Duodenal mucosa (tissue), 2 donors: Measurements from ENCODE around the gene RAI14.
"Not testable (repeated sequence)": the region's sequence is repeated elsewhere in the genome, so short reads cannot be mapped to it uniquely, and the experiment has no call there.

Experiments
- H3K27ac ChIP-seq: one replicate; pipeline ENCODE4 v1.7.0; 2013; ENCODE audit warnings: low read depth, low read length
- H3K27me3 ChIP-seq, 2 donors: one replicate each; pipeline ENCODE4 v1.7.0; 2013; ENCODE audit warnings: low read length in 2 of 2, control low read depth in 1 of 2; ENCODE audit not compliant: insufficient read depth in 2 of 2, control insufficient read depth in 1 of 2
- H3K36me3 ChIP-seq, 2 donors: one replicate each; pipeline ENCODE4 v1.7.0; 2013; ENCODE audit warnings: low read length in 2 of 2, control low read depth in 1 of 2; ENCODE audit not compliant: insufficient read depth in 2 of 2, control insufficient read depth in 1 of 2
- H3K4me1 ChIP-seq, 2 donors: one replicate each; pipeline ENCODE4 v1.7.0; 2013; ENCODE audit warnings: low read length in 2 of 2, control low read depth in 1 of 2; ENCODE audit not compliant: insufficient read depth in 2 of 2, control insufficient read depth in 1 of 2
- H3K4me3 ChIP-seq, 2 donors: one replicate each; pipeline ENCODE4 v1.7.0; 2013; ENCODE audit warnings: low read length in 2 of 2, low read depth in 1 of 2
- H3K9ac ChIP-seq, 2 donors: one replicate each; pipeline ENCODE4 v1.7.0; 2013; ENCODE audit warnings: low read length in 2 of 2, low read depth in 1 of 2
- H3K9me3 ChIP-seq, 2 donors: one replicate each; pipeline ENCODE4 v1.7.0; 2013; ENCODE audit warnings: low read length in 2 of 2, control low read depth in 1 of 2; ENCODE audit not compliant: control insufficient read depth in 1 of 2

The RAI14 gene

GRCh38 chr5:34738381-34738780 is 82.3 kb downstream of the RAI14 start:
- H3K27ac ChIP-seq = no peak overlapping the region
- H3K9ac ChIP-seq = no peak overlapping the region
- no peaks in the 10 kb centered on the region for H3K4me1 ChIP-seq
- no peak overlapping the region for H3K4me3 ChIP-seq
- no peaks in the 10 kb centered on the region for H3K27me3 ChIP-seq
- no peaks in the 10 kb centered on the region for H3K9me3 ChIP-seq
- H3K36me3 ChIP-seq = no peaks in the 10 kb centered on the region

GRCh38 chr5:34740389-34740806 is 84.3 kb downstream of the RAI14 start:
- no peak overlapping the region for H3K4me3 ChIP-seq
- H3K9me3 ChIP-seq = no peaks in the 10 kb centered on the region
- H3K36me3 ChIP-seq = no peaks in the 10 kb centered on the region
- H3K27me3 ChIP-seq = no peaks in the 10 kb centered on the region
- no peaks in the 10 kb centered on the region for H3K4me1 ChIP-seq
- H3K9ac ChIP-seq = no peak overlapping the region
- no peak overlapping the region for H3K27ac ChIP-seq

DNA sequence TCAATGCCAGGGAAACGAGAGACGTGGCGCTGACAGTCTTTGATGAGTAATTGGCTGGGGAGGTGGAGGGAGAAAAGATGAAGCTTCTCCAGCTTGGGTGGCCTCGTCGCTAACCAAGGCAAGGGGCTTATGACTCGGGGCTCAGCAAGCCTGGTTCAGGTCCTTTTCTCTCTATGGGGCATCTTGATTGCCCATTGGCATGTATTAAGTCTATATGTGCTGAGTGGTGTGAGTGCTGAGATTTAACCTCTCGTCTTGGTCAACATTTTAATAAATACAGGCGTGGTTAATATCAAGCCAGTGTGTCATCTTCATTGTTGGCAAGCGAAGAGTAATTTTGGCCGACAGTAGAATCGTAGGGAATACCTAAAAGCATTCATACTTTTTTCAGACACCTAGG is 85.9 kb downstream of the RAI14 start:
- H3K9me3 ChIP-seq = no peaks in the 10 kb centered on the region
- no peaks in the 10 kb centered on the region for H3K27me3 ChIP-seq
- no peaks in the 10 kb centered on the region for H3K36me3 ChIP-seq
- H3K4me1 ChIP-seq = no peaks in the 10 kb centered on the region
- H3K9ac ChIP-seq = no peak overlapping the region
- no peak overlapping the region for H3K4me3 ChIP-seq
- no peak overlapping the region for H3K27ac ChIP-seq

DNA sequence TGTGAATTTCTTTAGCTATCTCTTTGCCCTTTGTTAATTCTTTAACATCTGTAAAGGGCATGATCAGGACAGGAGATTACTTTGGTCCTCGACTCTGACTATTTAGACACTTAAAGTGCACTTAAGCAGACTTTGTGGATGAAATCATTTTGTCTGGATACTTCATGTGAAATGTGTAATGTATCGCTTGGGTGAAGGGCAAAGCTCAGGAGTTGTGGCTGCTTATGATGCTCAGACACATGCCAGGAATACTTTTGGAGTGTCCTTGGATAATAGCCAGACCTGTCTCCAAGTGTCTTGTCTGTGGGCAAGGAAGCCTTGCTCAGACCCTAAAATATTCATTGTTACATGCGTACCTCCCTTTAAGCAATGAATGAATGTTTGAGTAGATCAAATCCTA is 87.8 kb downstream of the RAI14 start:
- H3K4me3 ChIP-seq = no peak overlapping the region
- no peak overlapping the region for H3K9ac ChIP-seq
- no peaks in the 10 kb centered on the region for H3K36me3 ChIP-seq
- H3K4me1 ChIP-seq = no peaks in the 10 kb centered on the region
- H3K9me3 ChIP-seq = no peaks in the 10 kb centered on the region
- no peaks in the 10 kb centered on the region for H3K27me3 ChIP-seq
- no peak overlapping the region for H3K27ac ChIP-seq

GRCh38 chr5:34748431-34748830 is 92.3 kb downstream of the RAI14 start:
- H3K4me1 ChIP-seq = peaks cover 0 to 4% of the 10 kb centered on the region in 2 donors
- H3K4me3 ChIP-seq = no peak overlapping the region
- H3K9ac ChIP-seq = no peak overlapping the region
- no peaks in the 10 kb centered on the region for H3K36me3 ChIP-seq
- H3K27ac ChIP-seq = no peak overlapping the region
- H3K9me3 ChIP-seq = no peaks in the 10 kb centered on the region
- no peaks in the 10 kb centered on the region for H3K27me3 ChIP-seq

GRCh38 chr5:34749431-34749873 is 93.3 kb downstream of the RAI14 start:
- peaks cover 0 to 4% of the 10 kb centered on the region in 2 donors for H3K4me1 ChIP-seq
- H3K9me3 ChIP-seq = no peaks in the 10 kb centered on the region
- no peak overlapping the region for H3K9ac ChIP-seq
- no peak overlapping the region for H3K27ac ChIP-seq
- no peak overlapping the region for H3K4me3 ChIP-seq
- H3K36me3 ChIP-seq = no peaks in the 10 kb centered on the region
- no peaks in the 10 kb centered on the region for H3K27me3 ChIP-seq

DNA sequence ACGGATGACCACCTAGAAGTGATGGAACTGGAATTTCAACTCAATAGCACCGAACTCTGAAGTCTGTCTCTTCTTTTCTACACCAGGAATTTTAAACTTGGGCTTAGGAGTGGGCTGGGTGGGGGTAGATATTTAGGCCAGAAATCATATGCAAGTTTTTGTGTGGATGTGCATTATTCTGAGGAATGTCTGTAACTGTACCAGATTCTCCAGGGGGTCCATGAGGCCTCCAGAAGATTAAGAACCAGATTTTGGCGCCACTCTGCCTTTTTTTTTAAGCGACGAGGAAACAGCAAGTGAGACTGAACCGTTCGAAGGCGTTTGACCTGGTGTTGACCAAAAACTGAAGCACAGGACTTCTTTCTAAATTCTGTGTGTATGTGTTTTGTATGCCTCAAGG is 94.1 kb downstream of the RAI14 start:
- no peaks in the 10 kb centered on the region for H3K9me3 ChIP-seq
- H3K27ac ChIP-seq = no peak overlapping the region
- H3K4me3 ChIP-seq = no peak overlapping the region
- no peak overlapping the region for H3K9ac ChIP-seq
- no peaks in the 10 kb centered on the region for H3K36me3 ChIP-seq
- H3K4me1 ChIP-seq = peaks cover 0 to 4% of the 10 kb centered on the region in 2 donors
- no peaks in the 10 kb centered on the region for H3K27me3 ChIP-seq

DNA sequence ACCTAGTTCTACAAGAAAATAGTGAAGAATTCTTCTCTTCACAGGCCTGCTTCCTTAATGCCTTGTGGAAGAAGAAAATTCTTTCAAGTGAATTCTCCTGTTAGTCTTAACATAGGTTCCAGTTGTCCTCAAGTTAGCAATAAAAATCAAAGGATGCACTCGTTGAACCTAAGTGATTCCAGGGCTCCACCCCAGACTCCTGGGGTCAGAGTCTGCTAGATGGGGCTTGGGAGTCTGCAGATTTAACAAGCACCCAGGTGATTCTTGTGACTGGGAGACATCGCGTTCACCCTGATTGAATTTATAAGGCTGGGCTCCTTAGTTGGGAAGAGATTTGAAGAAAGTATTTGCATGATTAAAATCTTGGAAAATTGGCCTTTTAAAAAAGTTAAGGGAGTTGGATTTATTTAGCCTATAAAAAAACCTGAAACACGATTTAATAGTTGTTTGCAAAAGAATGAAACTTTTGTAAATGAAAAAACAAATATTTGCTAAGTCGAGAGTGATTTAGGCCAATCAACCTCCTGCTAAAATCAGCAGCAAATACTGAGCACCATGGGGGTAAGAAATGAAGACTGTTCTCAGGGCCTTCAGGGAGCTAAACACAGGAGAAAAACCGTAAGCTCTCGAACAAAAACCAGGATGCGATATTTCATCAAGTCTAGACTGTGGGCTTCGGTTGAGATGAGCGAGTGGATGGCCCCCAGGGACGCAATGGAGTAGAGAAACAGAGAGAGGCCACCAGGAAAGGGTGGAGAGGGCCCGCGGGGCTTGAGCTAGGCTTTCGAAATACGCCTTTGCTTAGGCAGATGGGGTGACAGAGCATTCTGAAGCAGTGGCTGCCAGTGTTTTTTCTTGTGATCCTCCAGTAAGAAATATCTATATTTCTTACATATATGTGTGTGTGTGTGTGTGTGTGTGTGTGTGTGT is 95.9 kb downstream of the RAI14 start:
- H3K4me3 ChIP-seq = no peak overlapping the region
- H3K27me3 ChIP-seq = no peaks in the 10 kb centered on the region
- H3K4me1 ChIP-seq = peaks cover 0 to 5% of the 10 kb centered on the region in 2 donors
- H3K27ac ChIP-seq = no peak overlapping the region
- no peaks in the 10 kb centered on the region for H3K9me3 ChIP-seq
- no peaks in the 10 kb centered on the region for H3K36me3 ChIP-seq
- H3K9ac ChIP-seq = no peak overlapping the region

- H3K9ac ChIP-seq, H3K27me3 ChIP-seq, H3K9me3 ChIP-seq, H3K36me3 ChIP-seq, H3K4me3 ChIP-seq, H3K4me1 ChIP-seq, H3K27ac ChIP-seq: not testable (repeated sequence)
Observed at GRCh38 chr5:34753236-34753635, 97.1 kb downstream of the RAI14 start.

DNA sequence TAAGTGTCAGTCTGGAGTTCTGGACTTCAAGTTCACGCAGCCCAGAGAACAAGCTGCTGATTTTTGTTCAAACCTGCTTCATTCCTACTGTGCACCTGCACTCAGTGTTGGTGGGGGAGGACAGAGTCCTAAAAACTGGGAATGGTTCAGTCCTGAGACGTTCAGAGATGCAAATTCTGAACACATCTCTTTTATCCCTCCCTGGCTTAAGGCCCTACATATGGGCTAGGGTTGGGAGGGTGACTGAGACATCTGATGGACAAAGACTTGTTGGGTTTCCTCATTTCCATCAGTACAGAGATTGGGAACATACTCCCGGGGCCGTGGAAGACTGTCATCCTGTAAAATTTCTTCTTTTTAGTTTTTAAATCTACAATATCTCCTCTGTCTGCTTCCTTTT is 99.8 kb downstream of the RAI14 start:
- H3K27me3 ChIP-seq = no peaks in the 10 kb centered on the region
- no peak overlapping the region for H3K4me3 ChIP-seq
- H3K4me1 ChIP-seq = peaks cover 3 to 8% of the 10 kb centered on the region in 2 donors
- no peaks in the 10 kb centered on the region for H3K36me3 ChIP-seq
- no peak overlapping the region for H3K9ac ChIP-seq
- no peak overlapping the region for H3K27ac ChIP-seq
- H3K9me3 ChIP-seq = no peaks in the 10 kb centered on the region
